HG02884 (cell line): ENCODE measurements around the gene LGR6.

Experiments
- ATAC-seq: cut with Tn5 transposase; IDR thresholded peaks from one replicate; pipeline ENCODE4 v1.9.1; 2021; ENCODE audit warnings: mild to moderate bottlenecking, moderate library complexity; ENCODE audit not compliant: unreplicated experiment

The LGR6 gene

GRCh38 chr1:202197653-202198365, 4.2 kb downstream of the LGR6 start:
- ATAC-seq, result no peak

GRCh38 chr1:202198366-202198724, 4.7 kb downstream of the LGR6 start:
- ATAC-seq, result no peak

GRCh38 chr1:202199040-202199889, 5.7 kb downstream of the LGR6 start:
- ATAC-seq, result no peak

- ATAC-seq, result no peak
These were observed 6.5 kb downstream of the LGR6 start for GRCh38 chr1:202200112-202200548.

- no peak for ATAC-seq
These were observed 7.1 kb downstream of the LGR6 start for GRCh38 chr1:202200669-202201068.

- no peak for ATAC-seq
These were observed 7.7 kb downstream of the LGR6 start for GRCh38 chr1:202201266-202201665.

GRCh38 chr1:202201971-202202370, 8.4 kb downstream of the LGR6 start:
- no peak for ATAC-seq

- ATAC-seq, result no peak
These were observed 9.0 kb downstream of the LGR6 start for GRCh38 chr1:202202500-202203168.

GRCh38 chr1:202203238-202204039, 9.8 kb downstream of the LGR6 start:
- ATAC-seq, result no peak

- no peak for ATAC-seq
These were observed 10.5 kb downstream of the LGR6 start for GRCh38 chr1:202204065-202204464.

- ATAC-seq, result no peak
These were observed 12.1 kb downstream of the LGR6 start for GRCh38 chr1:202205523-202206190.

- ATAC-seq, result no peak
These were observed 13.7 kb downstream of the LGR6 start for GRCh38 chr1:202207292-202207691.

GRCh38 chr1:202208351-202208857, 14.8 kb downstream of the LGR6 start:
- ATAC-seq, result no peak

GRCh38 chr1:202210385-202210784, 16.8 kb downstream of the LGR6 start:
- ATAC-seq, result no peak

GRCh38 chr1:202210969-202211368, 17.4 kb downstream of the LGR6 start:
- ATAC-seq, result no peak

- ATAC-seq, result no peak
These were observed 19.2 kb downstream of the LGR6 start for GRCh38 chr1:202212787-202213186.

- ATAC-seq, result no peak
These were observed 19.9 kb downstream of the LGR6 start for GRCh38 chr1:202213361-202214088.

- no peak for ATAC-seq
These were observed 20.7 kb downstream of the LGR6 start for GRCh38 chr1:202214089-202214843.
